NCI-H524 treated with DMSO at 0.1 percent for 48 hours (cell line): ENCODE measurements around the gene FAM153A.
"Not testable (repeated sequence)": the region's sequence is repeated elsewhere in the genome, so short reads cannot be mapped to it uniquely, and the experiment has no call there.

Experiments
- DNase-seq: peaks from one replicate; lab custom pipeline; 2025; lab: John Stamatoyannopoulos, UW

Gene FAM153A

DNA sequence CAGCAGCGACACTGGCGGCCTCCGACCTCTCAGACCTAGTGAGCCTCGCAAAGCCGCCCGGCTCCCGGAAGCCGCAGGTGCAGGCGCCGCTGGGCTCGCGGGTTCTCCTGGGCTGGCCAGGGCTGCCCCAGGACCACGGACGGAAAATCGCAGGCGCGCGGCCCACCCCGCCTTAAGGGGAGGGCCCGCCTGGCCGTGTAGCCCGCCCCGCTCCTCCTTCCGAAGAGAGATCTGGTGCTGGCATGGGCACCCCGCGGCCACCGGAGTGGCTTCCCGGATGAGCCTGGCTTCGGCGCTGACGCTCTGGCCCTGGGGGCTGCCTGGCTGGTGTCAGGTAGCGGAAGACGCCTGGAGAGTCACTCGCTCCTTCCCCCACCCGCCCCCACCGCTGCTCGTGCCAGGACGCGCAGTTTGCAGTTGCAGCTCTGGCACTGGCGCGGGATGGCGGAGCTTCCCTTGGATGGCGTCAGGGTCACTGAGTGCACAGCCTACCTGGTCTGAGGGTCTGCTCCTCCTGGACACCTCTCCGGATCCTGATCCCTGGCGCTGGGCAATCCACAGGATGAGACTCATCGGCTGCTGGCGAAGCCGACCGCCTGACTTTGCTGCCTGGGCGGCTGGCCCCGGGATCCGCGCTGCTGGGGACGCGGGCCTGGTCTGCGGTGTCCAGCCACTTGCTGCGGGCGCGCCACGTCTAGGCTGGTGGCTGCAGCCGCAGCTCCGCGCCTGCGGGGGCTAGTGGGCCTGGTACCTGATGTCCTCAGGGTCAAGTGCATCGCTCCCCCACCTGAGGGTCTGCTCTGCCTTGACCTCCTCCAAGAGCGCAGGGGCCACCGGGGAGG lies at the start of gene FAM153A:
Gene FAM153A, minus strand, starts transcription at position 108 of the 842 bp plus-strand sequence.
- not testable (repeated sequence) for DNase-seq

DNA sequence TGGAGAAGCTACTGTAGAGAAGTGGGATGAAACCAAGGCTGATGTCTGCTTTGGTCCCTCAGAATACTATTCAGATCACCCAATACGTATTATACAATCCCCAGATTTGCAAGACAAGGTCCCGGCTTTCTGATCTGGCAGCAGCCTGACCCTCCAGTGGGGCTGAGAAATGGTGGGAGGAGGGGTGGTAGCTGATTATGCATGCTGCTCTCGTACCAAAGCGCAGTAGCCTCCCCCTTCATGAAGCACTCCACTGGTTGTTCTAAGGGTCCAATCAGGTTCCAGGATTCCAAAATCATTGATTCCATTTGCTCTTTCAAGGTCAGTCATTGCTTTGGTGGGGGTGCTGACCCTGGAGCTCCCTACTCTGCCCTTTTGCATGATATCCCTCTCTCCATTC lies 49.6 kb upstream of the FAM153A start:
- not testable (repeated sequence) for DNase-seq

DNA sequence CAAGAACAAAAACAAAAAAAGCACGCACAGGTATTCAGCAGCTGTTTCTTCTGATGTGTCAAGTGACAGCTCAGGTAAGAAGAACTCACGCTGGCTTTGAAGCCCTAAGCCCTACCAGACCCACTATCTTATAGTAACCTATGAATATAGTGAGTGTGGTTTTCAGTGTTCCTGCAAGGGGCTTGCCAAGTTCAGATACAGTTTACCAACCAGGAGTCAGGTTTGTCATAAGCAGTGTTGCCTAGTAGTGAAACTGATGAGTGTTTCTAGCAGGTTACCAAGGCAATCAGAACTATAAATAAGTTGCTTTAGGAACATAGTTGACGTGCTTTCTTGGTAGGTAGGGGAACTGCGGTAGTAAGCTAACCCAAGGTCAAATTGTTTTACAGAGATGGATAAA lies 43.4 kb upstream of the FAM153A start:
- DNase-seq, result not testable (repeated sequence)

DNA sequence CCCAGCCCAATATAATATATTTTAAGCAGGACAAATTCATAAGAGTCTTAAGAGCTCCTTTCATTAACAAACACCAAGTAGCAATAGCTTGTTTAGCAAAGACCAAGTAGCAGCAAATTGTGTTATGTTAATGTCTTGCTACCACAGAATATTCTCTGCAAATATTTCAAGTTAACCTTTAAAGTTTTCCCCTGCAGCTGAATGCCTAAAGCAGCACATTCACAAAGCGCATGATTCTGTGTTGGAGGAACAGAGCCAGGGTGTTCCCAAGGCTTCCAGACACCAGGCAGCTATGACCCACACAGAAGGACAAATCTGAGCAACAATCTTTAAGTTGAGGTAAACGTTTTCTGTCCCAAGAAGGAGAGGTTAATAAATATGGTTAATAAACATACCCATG lies 42.1 kb upstream of the FAM153A start:
- DNase-seq, result not testable (repeated sequence)

DNA sequence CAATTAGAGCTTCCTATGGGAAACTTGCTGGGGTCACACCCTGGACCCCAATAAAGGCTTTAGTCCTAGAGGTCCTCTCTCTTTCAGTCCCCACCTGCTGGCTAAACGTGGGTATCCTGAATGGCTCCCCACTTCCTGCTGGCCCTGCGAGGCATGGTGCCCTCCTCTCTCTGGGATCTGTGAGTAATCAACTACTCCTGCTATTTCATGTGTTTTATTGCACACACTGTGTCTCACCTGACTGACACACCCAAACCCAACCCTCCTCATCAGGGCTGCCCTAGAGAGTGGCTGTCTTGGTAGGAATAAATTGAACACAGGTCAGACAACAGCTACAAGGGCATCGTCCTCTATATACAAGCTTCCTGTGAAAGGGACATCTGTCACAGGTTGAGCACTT lies 39.8 kb upstream of the FAM153A start:
- not testable (repeated sequence) for DNase-seq

DNA sequence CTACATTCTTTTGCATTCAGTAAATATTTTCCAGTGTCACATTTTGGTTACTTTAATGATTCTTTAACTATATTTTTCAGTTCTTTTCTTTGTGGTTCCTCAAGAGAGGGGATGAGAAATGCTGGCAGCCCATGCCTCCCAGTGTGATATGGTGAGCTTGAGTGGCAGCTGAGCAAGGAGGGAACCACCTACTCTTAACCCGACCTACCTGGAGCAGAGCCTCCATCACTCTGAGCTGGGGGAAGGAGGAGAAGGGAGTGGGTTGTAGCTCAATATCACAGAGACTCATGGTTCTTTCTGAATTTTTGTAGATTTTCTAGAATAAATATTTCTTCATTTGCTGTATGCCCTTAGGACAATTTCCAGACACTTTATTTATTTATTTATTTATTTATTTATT lies 37.0 kb upstream of the FAM153A start:
- not testable (repeated sequence) for DNase-seq

DNA sequence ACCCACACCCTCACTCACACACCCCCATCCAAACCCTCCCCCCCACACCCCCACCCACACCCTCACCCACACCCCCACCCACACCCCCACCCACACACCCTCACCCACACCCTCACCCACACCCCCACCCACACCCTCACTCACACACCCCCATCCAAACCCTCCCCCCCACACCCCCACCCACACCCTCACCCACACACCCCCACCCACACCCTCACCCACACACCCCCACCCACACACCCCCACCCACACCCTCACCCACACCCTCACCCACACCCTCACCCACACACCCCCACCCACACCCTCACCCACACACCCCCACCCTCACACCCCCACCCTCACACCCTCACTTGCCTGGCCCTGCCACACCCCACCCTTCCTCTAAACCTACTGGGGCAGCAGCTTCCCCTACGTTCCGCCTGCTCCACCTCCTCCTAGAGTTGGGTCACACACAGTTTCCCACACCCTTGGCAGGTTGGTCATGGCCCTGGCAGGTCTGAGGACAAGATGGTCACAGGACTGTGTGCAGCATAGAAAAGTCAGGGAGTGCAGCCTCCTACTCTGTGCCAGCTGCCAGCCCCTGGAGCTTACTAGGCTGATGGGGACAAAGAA lies 30.2 kb upstream of the FAM153A start:
- DNase-seq, result not testable (repeated sequence)

DNA sequence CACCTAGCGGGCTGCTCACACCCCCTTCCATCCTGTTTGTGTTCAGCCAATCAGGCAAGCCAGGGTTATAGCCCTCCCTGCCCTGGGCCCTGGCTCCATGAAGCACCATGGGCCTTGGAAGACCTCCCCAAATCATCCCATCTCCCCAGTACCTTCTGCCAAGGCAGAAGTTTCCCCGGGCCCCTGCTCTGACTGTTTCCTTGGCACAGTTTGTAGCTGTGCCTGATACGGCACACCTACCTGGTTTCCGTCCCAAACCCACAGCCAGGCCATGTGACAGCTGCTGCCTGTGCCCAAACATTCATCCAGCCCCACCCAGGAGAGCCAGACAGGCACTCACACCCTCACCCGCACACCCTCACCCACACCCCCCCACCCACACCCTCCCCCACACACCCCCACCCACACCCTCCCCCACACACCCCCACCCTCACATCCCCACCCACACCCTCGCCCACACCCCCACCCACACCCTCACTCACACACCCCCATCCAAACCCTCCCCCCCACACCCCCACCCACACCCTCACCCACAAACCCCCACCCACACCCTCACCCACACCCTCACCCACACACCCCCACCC lies 29.6 kb upstream of the FAM153A start:
- DNase-seq, result not testable (repeated sequence)

DNA sequence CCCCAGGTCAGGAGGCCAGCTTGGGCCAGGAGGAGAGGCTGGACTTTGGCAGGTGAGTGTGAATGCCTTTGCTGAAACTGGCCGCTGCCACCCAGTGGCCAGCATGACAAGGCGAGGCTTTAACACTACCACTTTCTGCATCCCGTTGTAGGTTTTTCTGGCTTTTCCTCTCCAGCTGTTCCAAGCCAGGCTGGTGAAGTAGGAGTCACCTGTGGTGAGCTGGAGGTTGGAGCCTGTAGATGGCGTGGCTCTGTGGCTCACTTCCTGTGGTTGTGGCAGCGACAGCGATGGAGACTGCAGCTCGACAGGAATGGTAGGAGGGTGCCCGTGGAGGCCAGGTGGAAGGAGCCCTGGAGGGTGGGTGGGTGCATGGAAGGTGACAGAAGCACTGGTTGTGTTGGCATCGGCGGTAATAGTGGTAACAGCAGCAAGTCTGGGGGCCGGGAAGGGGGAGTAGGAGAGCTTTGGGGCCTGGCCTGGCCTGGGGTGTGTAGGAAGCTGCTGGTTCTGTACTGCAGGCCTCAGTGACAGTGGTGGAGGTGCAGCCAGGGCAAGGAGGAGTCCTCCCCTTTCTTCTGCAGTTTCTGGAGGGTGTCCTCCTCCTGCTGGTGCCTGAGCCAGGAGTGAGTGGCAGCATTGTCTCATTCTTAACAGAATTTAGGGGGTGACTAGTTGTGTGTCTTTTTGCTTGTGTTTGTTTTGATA lies 26.7 kb upstream of the FAM153A start:
- not testable (repeated sequence) for DNase-seq

DNA sequence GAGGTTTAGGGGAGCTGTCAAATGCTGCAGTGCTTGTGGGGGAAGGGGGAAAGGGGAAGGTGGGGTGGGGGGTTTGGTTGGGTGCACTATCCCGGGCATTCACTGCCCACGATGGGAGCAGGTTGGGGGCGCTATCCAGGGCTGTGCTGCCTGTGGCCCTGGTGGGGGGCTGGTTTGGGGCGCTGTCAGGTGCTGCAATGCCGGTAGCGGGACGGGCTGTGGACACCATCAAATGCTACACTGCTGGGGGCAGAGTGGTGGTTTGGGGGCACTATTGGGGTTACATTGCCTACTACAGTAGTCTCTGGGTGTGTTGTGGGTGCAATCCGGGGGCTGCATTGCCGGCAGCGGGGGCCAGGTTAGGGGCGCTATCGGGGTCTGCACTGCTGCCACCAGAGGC lies 25.7 kb upstream of the FAM153A start:
- DNase-seq, result not testable (repeated sequence)

DNA sequence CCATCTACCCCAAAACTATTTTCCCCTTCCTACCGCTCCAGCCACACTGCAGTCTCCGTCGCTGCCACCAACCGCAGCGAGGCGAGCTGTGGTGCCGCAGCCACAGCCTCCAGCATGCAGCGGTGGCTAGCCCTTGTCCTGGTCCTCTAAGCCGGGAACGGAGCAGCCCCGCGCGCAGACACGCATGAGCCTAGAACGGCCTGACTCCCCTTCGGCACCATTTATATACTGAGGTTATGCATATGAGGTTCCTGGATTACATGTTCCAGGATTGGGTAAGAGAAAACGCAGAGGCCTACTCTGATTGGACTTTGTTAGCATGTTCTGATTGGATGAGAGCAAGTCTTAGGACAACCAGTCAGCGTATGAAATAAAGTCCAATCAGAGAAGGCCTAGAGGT lies 24.6 kb upstream of the FAM153A start:
- DNase-seq, result not testable (repeated sequence)

DNA sequence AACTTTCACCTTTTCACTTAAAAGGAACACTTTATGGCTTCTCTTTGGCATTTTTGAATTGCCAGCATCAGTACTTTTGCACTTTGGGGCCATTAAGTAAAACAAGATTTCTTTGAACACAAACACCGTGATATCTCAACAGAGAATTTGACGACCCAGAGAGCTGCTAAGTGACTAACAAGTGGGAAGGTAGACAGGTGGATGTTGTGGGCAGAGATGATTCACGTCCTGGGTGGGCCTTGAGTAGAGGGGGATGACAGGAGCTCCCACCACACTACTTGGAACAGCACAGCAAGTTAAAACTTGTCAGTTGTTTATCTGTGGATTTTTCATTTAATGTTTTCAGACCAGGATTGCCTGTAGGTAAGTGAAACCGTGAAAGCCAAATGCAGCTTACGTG lies 18.7 kb upstream of the FAM153A start:
- not testable (repeated sequence) for DNase-seq

DNA sequence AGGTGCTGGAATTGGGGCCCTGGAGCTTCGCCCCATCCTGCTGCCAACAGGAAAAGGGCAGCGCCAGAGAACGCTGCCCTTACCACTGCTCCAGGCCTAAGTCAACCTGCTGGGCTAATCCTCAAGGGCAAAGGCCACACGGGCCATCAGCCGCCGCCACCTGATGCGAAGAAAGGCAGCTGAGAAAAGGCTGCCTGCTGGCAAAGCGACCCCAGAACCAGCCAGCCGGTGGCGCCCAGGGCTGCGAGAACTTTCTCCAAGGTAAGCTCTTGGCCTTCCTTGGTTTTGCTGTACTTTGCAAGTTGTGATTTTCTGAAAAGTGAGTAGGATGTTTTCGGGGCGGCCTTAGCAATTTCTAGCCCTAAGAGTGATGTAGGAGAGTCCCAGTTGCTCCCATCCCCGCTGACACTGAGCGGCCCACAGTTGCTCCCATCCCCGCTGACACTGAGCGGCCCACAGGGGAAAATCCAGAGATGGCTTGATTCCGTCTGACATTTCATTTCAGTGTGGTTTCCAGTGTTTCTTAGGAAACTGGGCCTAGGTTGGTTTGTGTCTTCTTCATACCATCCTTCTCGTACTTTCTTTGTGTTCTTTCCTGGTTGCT lies 15.6 kb upstream of the FAM153A start:
- DNase-seq, result not testable (repeated sequence)

DNA sequence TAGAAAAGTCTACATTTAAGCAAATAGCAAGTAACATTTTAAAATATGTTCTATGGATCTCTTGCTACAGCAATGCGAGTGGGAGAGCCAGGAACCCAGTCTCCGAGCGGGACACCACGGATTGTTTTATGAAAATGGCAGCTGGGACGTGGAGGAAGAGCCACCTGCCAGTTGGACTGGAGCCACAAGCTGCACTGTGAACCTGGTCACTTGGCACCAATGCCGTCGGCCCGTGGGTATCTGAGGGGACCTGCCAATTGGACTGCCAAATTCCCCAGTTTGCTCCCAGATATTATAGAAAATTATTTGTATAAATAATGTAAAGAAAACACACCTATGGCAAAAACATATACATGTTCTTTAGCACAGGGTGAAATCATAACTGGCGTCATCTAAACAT lies 10.6 kb upstream of the FAM153A start:
- DNase-seq, result not testable (repeated sequence)

DNA sequence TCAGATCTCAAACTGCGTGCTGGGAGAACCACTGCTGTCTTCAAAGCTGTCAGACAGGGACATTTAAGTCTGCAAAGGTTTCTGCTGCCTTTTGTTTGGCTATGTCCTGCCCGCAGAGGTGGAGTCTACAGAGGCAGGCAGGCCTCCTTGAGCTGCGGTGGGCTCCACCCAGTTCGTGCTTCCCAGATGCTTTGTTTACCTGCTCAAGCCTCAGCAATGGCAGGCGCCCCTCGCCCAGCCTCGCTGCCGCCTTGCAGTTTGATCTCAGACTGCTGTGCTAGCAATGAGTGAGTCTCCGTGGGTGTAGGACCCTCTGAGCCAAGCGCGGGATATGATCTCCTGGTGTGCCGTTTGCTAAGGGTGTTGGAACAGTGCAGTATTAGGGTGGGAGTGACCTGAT lies 8.9 kb upstream of the FAM153A start:
- DNase-seq, result not testable (repeated sequence)

DNA sequence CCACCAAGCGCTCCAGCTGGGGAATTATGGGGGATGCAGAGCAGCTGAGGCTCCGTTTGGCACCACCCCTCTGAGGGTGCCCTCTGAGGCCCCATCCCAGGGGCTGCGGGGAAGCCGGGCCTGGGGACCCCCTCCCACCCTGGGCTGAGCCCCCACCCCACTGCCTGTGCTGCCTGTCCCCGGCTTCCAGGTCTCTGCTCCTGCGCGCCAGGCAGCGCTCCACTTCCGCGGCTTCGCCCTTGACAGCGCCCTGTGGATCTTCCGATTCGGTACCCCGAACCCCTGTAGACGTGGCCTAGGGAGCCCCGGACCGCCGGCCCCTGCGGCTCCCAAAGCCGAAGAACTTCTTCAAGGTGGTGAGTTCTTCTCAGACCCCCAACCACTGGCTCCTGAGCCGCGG lies 530 bp downstream of the FAM153A start:
- DNase-seq, result not testable (repeated sequence)

DNA sequence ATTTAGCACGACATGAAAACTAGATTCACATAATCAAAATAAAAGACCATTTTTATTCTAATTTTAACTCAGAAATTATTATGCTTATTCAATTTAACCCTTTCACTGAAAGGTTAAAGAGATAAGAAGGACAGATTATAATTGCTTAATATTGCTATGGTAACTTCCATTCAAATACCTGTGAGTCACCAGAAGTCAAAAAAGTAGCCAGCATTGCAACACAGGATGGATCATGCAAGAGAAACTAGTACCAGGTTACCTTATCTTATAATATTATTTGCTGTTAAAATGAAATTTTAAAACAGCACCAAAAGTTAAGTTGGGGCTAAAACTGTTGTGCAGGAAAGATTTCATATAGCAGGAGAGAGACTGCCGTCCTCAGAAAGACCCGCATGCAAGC lies 11.5 kb downstream of the FAM153A start:
- DNase-seq, result not testable (repeated sequence)

DNA sequence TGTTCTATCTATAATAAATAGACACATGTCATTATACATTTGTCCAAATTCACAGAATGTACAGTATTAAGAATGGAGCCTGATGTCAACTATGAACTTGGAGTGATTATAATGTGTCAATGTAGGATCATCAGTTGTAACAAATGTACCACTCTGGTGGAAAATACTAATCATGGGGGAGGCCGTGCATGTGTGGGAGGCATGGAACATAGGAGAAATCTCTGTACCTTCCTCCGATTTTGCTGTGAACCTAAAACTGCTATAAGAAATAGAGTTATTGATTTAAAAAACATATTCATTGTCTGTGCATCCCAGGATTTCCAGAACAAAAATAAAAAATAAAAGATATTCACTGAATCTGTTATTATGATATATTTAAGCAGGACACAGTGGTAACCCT lies 12.1 kb downstream of the FAM153A start:
- DNase-seq, result not testable (repeated sequence)

DNA sequence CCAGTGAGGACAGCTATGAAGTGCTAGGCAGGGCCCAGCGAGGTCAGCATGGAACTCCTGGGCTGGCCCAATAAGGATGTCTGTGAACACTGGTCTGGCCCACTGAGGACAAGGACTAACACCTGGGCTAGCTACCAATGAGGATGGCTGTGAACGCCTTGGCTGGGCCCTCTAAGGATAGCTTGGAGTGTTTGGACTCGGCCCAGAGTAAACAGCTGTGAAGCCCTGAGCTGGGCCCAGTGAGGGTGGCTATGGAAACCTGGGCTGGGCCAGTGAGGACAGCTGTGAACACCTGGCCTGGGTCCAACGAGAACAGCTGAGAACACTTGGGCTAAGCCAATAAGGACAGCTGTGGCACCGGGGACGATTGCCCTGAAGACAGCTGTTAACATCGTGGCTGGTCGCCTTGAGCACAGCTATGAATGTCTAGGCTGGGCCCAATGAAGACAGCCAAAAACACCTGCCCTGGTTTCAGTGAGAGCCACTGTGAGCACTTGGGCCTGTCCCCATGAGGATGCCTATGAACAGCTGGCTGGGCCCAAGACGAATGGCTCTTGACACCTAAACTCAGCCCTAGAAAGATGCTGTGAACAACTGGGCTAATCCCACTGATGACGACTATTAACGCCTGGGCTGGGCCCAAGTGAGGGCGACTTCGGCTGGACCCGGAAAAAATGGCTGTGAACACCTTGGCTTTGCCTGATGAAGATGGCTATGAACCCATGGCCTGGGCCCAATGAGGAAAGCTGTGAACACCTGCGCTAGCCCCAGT lies 18.8 kb downstream of the FAM153A start:
- DNase-seq, result not testable (repeated sequence)

DNA sequence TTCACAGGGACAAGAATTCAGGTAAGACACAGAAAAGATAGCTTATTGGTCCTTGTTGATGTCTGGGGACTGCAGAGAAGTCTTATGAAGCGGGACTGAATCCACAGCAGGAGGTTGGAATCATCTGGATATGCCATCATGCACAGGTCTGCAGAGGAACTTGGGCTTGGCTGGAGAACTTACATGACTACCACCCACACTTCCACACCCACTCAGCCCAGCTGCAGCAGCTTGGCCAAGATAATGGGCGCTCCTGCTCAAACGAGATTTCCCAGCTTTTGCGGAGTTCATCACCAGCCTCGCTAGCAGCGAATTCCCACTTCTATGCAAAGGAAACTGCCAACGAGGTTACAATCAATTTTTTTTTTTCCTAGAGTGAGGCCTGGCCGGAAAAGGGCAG lies 21.7 kb downstream of the FAM153A start:
- not testable (repeated sequence) for DNase-seq

DNA sequence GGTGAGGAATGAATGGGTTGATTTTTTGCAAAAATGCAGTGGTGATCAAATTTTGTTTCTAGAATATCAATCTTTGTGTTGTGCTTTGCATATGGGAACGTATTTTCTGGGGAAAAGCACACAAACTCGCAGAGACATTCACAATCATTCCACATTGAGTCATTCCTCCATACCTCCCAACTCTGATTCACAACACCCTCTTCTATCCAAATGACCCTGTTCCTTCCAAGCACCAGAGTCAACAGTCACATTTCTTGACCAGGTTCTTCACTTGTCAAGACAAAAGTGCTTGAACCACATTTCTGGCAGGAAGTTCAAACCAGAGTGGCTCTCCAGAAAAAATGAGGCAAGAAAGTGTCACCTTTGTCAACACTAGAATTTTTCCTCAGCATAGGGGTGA lies 35.3 kb downstream of the FAM153A start:
- not testable (repeated sequence) for DNase-seq
